Endothelial cell of umbilical vein (primary cell): Measurements from ENCODE around the gene RAI1. TPM values are rescaled to one million over a fixed set of nuclear protein-coding genes. Genes with fewer than 3 reads are reported as not detected.

ENCODE experiments used
- BruUV-seq: library from RNA; stranded (reverse); fragments of 400-500 nt; replicated peaks from 2 replicates; lab custom pipeline; 2021; lab: Mats Ljungman, UMichigan
- CTCF ChIA-PET: fragments of 300-600, 350-600 bp; sonication (Branson Sonifier 250); formaldehyde crosslinking; loops from one replicate; lab custom pipeline; 2021; ENCODE audit warnings: antibody characterized with exemption, inconsistent platforms; lab: Charles Lee
- POLR2A ChIA-PET: fragments of 300-600, 350-600 bp; sonication (Branson Sonifier 250); formaldehyde crosslinking; loops from one replicate; lab custom pipeline; 2021; ENCODE audit warnings: antibody characterized with exemption, inconsistent platforms; lab: Charles Lee
- DNase-seq: peaks from one replicate; pipeline ENCODE4 v3.0.0-alpha.2; 2011; ENCODE audit warnings: low read depth, low spot score
- FAIRE-seq: peaks from 2 replicates; lab custom pipeline; 2011; peaks lifted over from hg19 to GRCh38; lab: Jason Lieb, UNC
- H2AFZ ChIP-seq: 2 replicates; pipeline ENCODE4 v1.6.0; 2012; ENCODE audit warnings: low read depth, low read length, control low read depth, inconsistent platforms
- H3K27ac ChIP-seq: 2 replicates; pipeline ENCODE4 v1.5.1; 2011; ENCODE audit warnings: low read depth, mild to moderate bottlenecking, control low read depth, low read length, moderate library complexity; ENCODE audit not compliant: insufficient read depth
- H3K27me3 ChIP-seq, 2 experiments: 2 replicates each; pipeline versions ENCODE4 v1.6.0 to v1.6.1; 2011; ENCODE audit warnings: low read length in 2 of 2, mixed read lengths in 1 of 2; ENCODE audit not compliant: control insufficient read depth in 2 of 2, insufficient read depth in 2 of 2
- H3K36me3 ChIP-seq, 2 experiments: 2 replicates in 1 of 2; 3 replicates in 1 of 2; pipeline ENCODE4 v1.5.1; 2011; ENCODE audit warnings: low read length in 2 of 2, mild to moderate bottlenecking in 1 of 2, moderate library complexity in 1 of 2; ENCODE audit not compliant: control insufficient read depth in 2 of 2, insufficient read depth in 2 of 2; ENCODE audit errors: extremely low read depth in 1 of 2
- H3K4me1 ChIP-seq: 3 replicates; pipeline ENCODE4 v1.5.1; 2011; ENCODE audit warnings: mild to moderate bottlenecking, low read length; ENCODE audit not compliant: control insufficient read depth, insufficient read depth; ENCODE audit errors: extremely low read depth
- H3K4me2 ChIP-seq: 2 replicates; pipeline ENCODE4 v1.6.1; 2011; ENCODE audit warnings: low read length, control low read depth, mixed read lengths; ENCODE audit not compliant: insufficient read depth
- H3K4me3 ChIP-seq, 3 experiments: fragments of 200-600 bp in 1 of 3; sonication (generic), shearing (Covaris generic) in 1 of 3; replicated peaks in 1 of 3; 2 replicates each; pipeline ENCODE4 v1.5.1; 2011 to 2016; ENCODE audit warnings: control low read depth in 3 of 3, low read length in 3 of 3, mild to moderate bottlenecking in 2 of 3, inconsistent platforms in 1 of 3, low read depth in 1 of 3, moderate library complexity in 1 of 3; ENCODE audit not compliant: insufficient read depth in 1 of 3
- H3K79me2 ChIP-seq: 2 replicates; pipeline ENCODE4 v1.6.0; 2012; ENCODE audit warnings: low read length, inconsistent platforms; ENCODE audit not compliant: control insufficient read depth, insufficient read depth
- H3K9ac ChIP-seq: replicated peaks from 2 replicates; pipeline ENCODE3; 2011; ENCODE audit warnings: low read length, control low read depth; ENCODE audit not compliant: insufficient read depth; ENCODE audit errors: extremely low read depth
- H3K9me1 ChIP-seq: replicated peaks from 3 replicates; pipeline ENCODE4 v1.6.0; 2011; ENCODE audit warnings: mild to moderate bottlenecking, low read length; ENCODE audit not compliant: control insufficient read depth, insufficient read depth; ENCODE audit errors: extremely low read depth
- H3K9me3 ChIP-seq: replicated peaks from 2 replicates; pipeline ENCODE4 v1.5.1; 2012; ENCODE audit warnings: low read length, inconsistent platforms; ENCODE audit not compliant: control insufficient read depth, insufficient read depth
- H4K20me1 ChIP-seq: replicated peaks from 2 replicates; pipeline ENCODE3; 2011; ENCODE audit warnings: mild to moderate bottlenecking, low read length; ENCODE audit not compliant: control insufficient read depth, insufficient read depth; ENCODE audit errors: extremely low read depth
- CTCF ChIP-seq, 2 donors: IDR thresholded peaks; 1 replicate in 1 of 2; 2 replicates in 1 of 2; pipeline ENCODE4 v1.5.1; 2011; ENCODE audit warnings: low read length in 2 of 2, mild to moderate bottlenecking in 2 of 2, moderate library complexity in 2 of 2, control low read depth in 1 of 2, inconsistent platforms in 1 of 2, low read depth in 1 of 2; ENCODE audit not compliant: insufficient read depth in 1 of 2; ENCODE audit errors: extremely low read depth in 1 of 2
- EZH2 ChIP-seq: IDR thresholded peaks from 2 replicates; pipeline ENCODE4 v1.6.1; 2012; ENCODE audit warnings: borderline replicate concordance, low read depth, mild to moderate bottlenecking, moderate library complexity, low read length, inconsistent platforms; ENCODE audit not compliant: severe bottlenecking
- FOS ChIP-seq: IDR thresholded peaks from 2 replicates; pipeline ENCODE4 v1.6.1; 2011; ENCODE audit warnings: mild to moderate bottlenecking, low read length, moderate library complexity, borderline replicate concordance; ENCODE audit not compliant: insufficient read depth
- GATA2 ChIP-seq: IDR thresholded peaks from 2 replicates; pipeline ENCODE4 v1.7.0; 2011; ENCODE audit warnings: low read depth, mild to moderate bottlenecking, moderate library complexity, mixed read lengths, low read length; ENCODE audit not compliant: insufficient read length, insufficient read depth
- JUN ChIP-seq: IDR thresholded peaks from 2 replicates; pipeline ENCODE4 v1.6.1; 2011; ENCODE audit warnings: borderline replicate concordance, low read depth; ENCODE audit not compliant: insufficient read length, insufficient read depth
- MYC ChIP-seq: IDR thresholded peaks from one replicate; pipeline ENCODE4 v1.6.1; 2011; ENCODE audit warnings: mild to moderate bottlenecking, low read depth, low read length
- POLR2A ChIP-seq: IDR thresholded peaks from 2 replicates; pipeline ENCODE4 v1.6.1; 2012; ENCODE audit warnings: low read depth, mild to moderate bottlenecking, control low read depth, low read length
- POLR2AphosphoS5 ChIP-seq: IDR thresholded peaks from 2 replicates; pipeline ENCODE4 v1.6.1; 2012; ENCODE audit warnings: low read depth, mild to moderate bottlenecking, control low read depth, low read length, moderate library complexity; ENCODE audit not compliant: insufficient read depth
- dilution Hi-C: fragments of 300-500 bp; cut with MboI; formaldehyde crosslinking; loops from one replicate; pipeline ENCODE4 v1.15.0; 2019; ENCODE audit warnings: low sequenced_read_pairs; ENCODE audit not compliant: extremely low pct_ligation_motif_present
- intact Hi-C: fragments of 100-400 bp; cut with micrococcal nuclease; formaldehyde crosslinking; loops from one replicate; pipeline ENCODE4 v1.10.0; 2022
- polyA plus RNA-seq, 4 experiments: library from polyadenylated mRNA; depleted of rRNA in 3 of 4; stranded (reverse) in 3 of 4; unstranded in 1 of 4; fragments of >200 nt; gene quantifications; 2 replicates each; pipeline versions ENCODE4 v1.2.1 to v1.2.3, GENCODE V29; 2011 to 2012; ENCODE audit warnings: missing spikeins in 1 of 4
- total RNA-seq: library from RNA; stranded (reverse); gene quantifications from 2 replicates; pipeline ENCODE4 v1.2.3, GENCODE V29; 2021
- TF ChIP-seq, protein P1 (sequence below): IDR thresholded peaks from 2 replicates; pipeline ENCODE4 v1.6.1; 2011; ENCODE audit not compliant: insufficient read depth, insufficient read length

RAI1 gene
- total and polyA plus RNA-seq, 2 donors (not counting 3 experiments of a cell fraction or from before 2014, with no cell fraction given) = 7.8 to 43.3 TPM

- intact Hi-C loops (no loop called here), dilution Hi-C loops (no loop called here)
- H3K27ac ChIP-seq = no peak overlapping the region
- no peak overlapping the region for H3K9ac ChIP-seq
- no peaks in the 10 kb centered on the region for H3K27me3 ChIP-seq
- no peaks in the 10 kb centered on the region for H4K20me1 ChIP-seq
- H3K36me3 ChIP-seq = no peaks in the 10 kb centered on the region
- H3K79me2 ChIP-seq = peaks cover 32% of the 10 kb centered on the region
- ChIA-PET CTCF (interaction anchor here (1.2 kb wide), 1 partner anchor 69 kb away, joined by 3 read pairs; no protein-coding TSS in a partner anchor), POLR2A (no interaction called here)
- no peak for TF ChIP-seq MYC
- TF ChIP-seq, protein P1, sequence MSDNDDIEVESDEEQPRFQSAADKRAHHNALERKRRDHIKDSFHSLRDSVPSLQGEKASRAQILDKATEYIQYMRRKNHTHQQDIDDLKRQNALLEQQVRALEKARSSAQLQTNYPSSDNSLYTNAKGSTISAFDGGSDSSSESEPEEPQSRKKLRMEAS = no peak
- TF ChIP-seq FOS = no peak
- no peak for TF ChIP-seq CTCF (IDR thresholded peaks at IDR 0.05; ENCODE audit: extremely low read depth in 1 of 2, insufficient read depth in 1 of 2, low read depth in 1 of 2, low read length in 2 of 2)
- TF ChIP-seq POLR2A = no peak
- TF ChIP-seq JUN = no peak
- TF ChIP-seq GATA2 = no peak
- TF ChIP-seq EZH2 = no peak
- no peak for TF ChIP-seq POLR2AphosphoS5
- DNase-seq (no peak), FAIRE-seq (no peak)
- H3K4me2 ChIP-seq = no peak overlapping the region
- no peak overlapping the region for H3K4me3 ChIP-seq
- H3K9me3 ChIP-seq = no peaks in the 10 kb centered on the region
- no peaks in the 10 kb centered on the region for H3K9me1 ChIP-seq
- no TSS peak for BruUV-seq
- H3K4me1 ChIP-seq = peaks cover 29% of the 10 kb centered on the region
- H2AFZ ChIP-seq = no peak overlapping the region
These were observed 62.3 kb downstream of the RAI1 start for GRCh38 chr17:17743391-17744112.
